HepG2 (cell line): ENCODE measurements around the gene ALDH4A1. TPM values are rescaled to one million over a fixed set of nuclear protein-coding genes. Genes with fewer than 3 reads are reported as not detected.
A peak's percentile ranks its signal among the peaks of the same experiment; 100 is the strongest.

Experiments
- ATAD3A ChIP-seq: sonication (generic); formaldehyde crosslinking; IDR thresholded peaks from 2 replicates; pipeline ENCODE4 v1.4.0; 2020; ENCODE audit warnings: missing genetic modification reagents
- ELF1 ChIP-seq: sonication (generic); formaldehyde crosslinking; IDR thresholded peaks from 2 replicates; pipeline ENCODE4 v1.4.0; 2020; ENCODE audit warnings: missing genetic modification reagents
- SNAI1 ChIP-seq: sonication (generic); formaldehyde crosslinking; IDR thresholded peaks from 2 replicates; pipeline ENCODE4 v1.5.0; 2020; ENCODE audit warnings: mild to moderate bottlenecking, missing genetic modification reagents, borderline replicate concordance
- U2AF1 ChIP-seq: fragments of 200-400 bp; formaldehyde crosslinking; optimal IDR thresholded peaks from 2 replicates; pipeline ENCODE3; 2017; ENCODE audit warnings: mild to moderate bottlenecking, low read depth, low read length
- YEATS2 ChIP-seq: sonication (generic); formaldehyde crosslinking; IDR thresholded peaks from 2 replicates; pipeline ENCODE4 v1.4.0; 2020; ENCODE audit warnings: missing genetic modification reagents, borderline replicate concordance
- ZBTB8A ChIP-seq: sonication (generic); formaldehyde crosslinking; IDR thresholded peaks from 2 replicates; pipeline ENCODE4 v1.4.0; 2020; ENCODE audit warnings: mild to moderate bottlenecking, low read depth, missing genetic modification reagents, borderline replicate concordance
- ZNF451 ChIP-seq: sonication (generic); formaldehyde crosslinking; IDR thresholded peaks from 2 replicates; pipeline ENCODE4 v1.5.0; 2020; ENCODE audit warnings: mild to moderate bottlenecking, missing genetic modification reagents
- ZNF703 ChIP-seq: sonication (generic); formaldehyde crosslinking; IDR thresholded peaks from 2 replicates; pipeline ENCODE4 v1.5.1; 2020; ENCODE audit warnings: missing genetic modification reagents, mild to moderate bottlenecking, moderate library complexity, borderline replicate concordance
- ZNF737 ChIP-seq: sonication (generic); formaldehyde crosslinking; IDR thresholded peaks from 2 replicates; pipeline ENCODE4 v1.5.0; 2020; ENCODE audit warnings: missing genetic modification reagents, mild to moderate bottlenecking, borderline replicate concordance
- polyA plus RNA-seq, 8 experiments: library from polyadenylated mRNA; depleted of rRNA in 3 of 8; stranded (reverse) in 7 of 8; unstranded in 1 of 8; fragments of >200 nt; fragmentation: Illumina TruSeq in 4 of 8; extraction: Trizol in 4 of 8; gene quantifications; 2 replicates each; pipeline versions ENCODE4 v1.2.1 to v1.2.3, GENCODE V29; 2011 to 2016; ENCODE audit warnings: low read depth in 4 of 8, missing spikeins in 1 of 8, mixed read lengths in 1 of 8; ENCODE audit not compliant: insufficient read depth in 1 of 8
- total RNA-seq, 5 experiments: library from RNA; depleted of rRNA; stranded (reverse); fragments of >200 nt; fragmentation: Illumina TruSeq; extraction: Trizol; gene quantifications; 2 replicates each; pipeline ENCODE4 v1.2.3, GENCODE V29; 2016; ENCODE audit warnings: low read depth in 1 of 5
- TF ChIP-seq, protein P1 (sequence below): sonication (generic); formaldehyde crosslinking; IDR thresholded peaks from 2 replicates; pipeline ENCODE4 v1.4.0; 2020; ENCODE audit warnings: mild to moderate bottlenecking, missing genetic modification reagents
- TF ChIP-seq, protein P2 (sequence below): sonication (generic); formaldehyde crosslinking; IDR thresholded peaks from 2 replicates; pipeline ENCODE4 v1.9.0; 2021; ENCODE audit warnings: missing genetic modification reagents, mild to moderate bottlenecking, borderline replicate concordance
- TF ChIP-seq, protein P3 (sequence below): sonication (generic); formaldehyde crosslinking; IDR thresholded peaks from 2 replicates; pipeline ENCODE4 v1.4.0; 2020; ENCODE audit warnings: missing genetic modification reagents, borderline replicate concordance
- TF ChIP-seq, protein P4 (sequence below): sonication (generic); formaldehyde crosslinking; IDR thresholded peaks from 2 replicates; pipeline ENCODE4 v1.4.0; 2020; ENCODE audit warnings: mild to moderate bottlenecking, low read depth, missing genetic modification reagents
- TF ChIP-seq, protein P5 (sequence below): IDR thresholded peaks from 2 replicates; pipeline ENCODE4 v1.6.1; 2016; ENCODE audit warnings: missing genetic modification reagents, missing compliant biosample characterization

Gene ALDH4A1
- total and polyA plus RNA-seq, 2 of the 13 experiments (the other 11 are each of a cell fraction or from before 2014, with no cell fraction given): 76.4 to 240 TPM

DNA sequence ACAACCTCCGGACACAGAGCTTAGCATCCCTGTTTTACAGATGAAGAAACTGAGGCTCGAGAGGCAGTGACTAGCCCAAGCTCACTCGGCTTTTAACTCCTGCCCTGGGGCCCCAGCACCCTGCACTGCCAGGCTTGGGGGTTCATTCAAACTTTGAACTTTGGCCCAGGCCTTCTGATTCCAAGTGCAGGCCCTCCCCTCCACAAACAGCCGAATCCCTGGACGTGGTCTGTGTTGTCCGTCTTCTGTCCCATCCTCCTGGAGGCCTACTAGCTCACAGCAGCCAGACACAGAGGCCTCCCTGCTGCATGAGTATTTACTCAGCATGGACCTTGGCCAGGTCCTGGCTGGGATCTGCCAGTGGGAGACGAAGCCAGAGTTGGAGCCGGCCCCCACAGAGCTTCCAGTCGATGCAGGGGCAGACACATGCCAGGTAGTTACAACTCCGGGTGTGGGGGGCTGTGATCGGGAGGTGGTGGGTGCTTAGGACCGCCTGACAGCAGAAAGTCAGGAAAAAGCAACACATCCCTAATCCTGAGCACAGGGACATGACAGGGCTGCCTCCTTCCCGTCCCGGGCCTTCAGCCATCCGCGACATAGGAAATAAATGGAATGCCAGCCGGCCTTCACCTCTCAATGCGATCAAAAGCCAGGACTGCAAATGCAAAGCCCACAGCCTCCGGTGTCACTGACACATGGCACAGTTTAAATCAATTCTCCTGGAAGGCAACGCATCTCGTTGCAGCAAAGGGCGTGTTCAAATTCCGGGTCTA, 46.7 kb upstream of the ALDH4A1 start (continued):
- TF ChIP-seq, protein P1, sequence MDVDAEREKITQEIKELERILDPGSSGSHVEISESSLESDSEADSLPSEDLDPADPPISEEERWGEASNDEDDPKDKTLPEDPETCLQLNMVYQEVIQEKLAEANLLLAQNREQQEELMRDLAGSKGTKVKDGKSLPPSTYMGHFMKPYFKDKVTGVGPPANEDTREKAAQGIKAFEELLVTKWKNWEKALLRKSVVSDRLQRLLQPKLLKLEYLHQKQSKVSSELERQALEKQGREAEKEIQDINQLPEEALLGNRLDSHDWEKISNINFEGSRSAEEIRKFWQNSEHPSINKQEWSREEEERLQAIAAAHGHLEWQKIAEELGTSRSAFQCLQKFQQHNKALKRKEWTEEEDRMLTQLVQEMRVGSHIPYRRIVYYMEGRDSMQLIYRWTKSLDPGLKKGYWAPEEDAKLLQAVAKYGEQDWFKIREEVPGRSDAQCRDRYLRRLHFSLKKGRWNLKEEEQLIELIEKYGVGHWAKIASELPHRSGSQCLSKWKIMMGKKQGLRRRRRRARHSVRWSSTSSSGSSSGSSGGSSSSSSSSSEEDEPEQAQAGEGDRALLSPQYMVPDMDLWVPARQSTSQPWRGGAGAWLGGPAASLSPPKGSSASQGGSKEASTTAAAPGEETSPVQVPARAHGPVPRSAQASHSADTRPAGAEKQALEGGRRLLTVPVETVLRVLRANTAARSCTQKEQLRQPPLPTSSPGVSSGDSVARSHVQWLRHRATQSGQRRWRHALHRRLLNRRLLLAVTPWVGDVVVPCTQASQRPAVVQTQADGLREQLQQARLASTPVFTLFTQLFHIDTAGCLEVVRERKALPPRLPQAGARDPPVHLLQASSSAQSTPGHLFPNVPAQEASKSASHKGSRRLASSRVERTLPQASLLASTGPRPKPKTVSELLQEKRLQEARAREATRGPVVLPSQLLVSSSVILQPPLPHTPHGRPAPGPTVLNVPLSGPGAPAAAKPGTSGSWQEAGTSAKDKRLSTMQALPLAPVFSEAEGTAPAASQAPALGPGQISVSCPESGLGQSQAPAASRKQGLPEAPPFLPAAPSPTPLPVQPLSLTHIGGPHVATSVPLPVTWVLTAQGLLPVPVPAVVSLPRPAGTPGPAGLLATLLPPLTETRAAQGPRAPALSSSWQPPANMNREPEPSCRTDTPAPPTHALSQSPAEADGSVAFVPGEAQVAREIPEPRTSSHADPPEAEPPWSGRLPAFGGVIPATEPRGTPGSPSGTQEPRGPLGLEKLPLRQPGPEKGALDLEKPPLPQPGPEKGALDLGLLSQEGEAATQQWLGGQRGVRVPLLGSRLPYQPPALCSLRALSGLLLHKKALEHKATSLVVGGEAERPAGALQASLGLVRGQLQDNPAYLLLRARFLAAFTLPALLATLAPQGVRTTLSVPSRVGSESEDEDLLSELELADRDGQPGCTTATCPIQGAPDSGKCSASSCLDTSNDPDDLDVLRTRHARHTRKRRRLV: peak; percentile 71; the same call in 1 of the 2 replicates
- TF ChIP-seq ZNF703 (peak; percentile 97; the same call in 1 of the 2 replicates), ELF1 (CRISPR knock-in tag) (no peak; the same call in 1 of the 2 replicates), ATAD3A (CRISPR knock-in tag) (no peak), U2AF1 (peak; percentile 17), ZBTB8A (CRISPR knock-in tag) (no peak; the same call in 1 of the 2 replicates), YEATS2 (CRISPR knock-in tag) (no peak), SNAI1 (CRISPR knock-in tag) (0 out of 2 replicates have a peak, but pooled peaks have one; percentile 80), ZNF451 (CRISPR knock-in tag) (no peak), ZNF737 (CRISPR knock-in tag) (no peak; the same call in 1 of the 2 replicates)
- TF ChIP-seq, protein P2, sequence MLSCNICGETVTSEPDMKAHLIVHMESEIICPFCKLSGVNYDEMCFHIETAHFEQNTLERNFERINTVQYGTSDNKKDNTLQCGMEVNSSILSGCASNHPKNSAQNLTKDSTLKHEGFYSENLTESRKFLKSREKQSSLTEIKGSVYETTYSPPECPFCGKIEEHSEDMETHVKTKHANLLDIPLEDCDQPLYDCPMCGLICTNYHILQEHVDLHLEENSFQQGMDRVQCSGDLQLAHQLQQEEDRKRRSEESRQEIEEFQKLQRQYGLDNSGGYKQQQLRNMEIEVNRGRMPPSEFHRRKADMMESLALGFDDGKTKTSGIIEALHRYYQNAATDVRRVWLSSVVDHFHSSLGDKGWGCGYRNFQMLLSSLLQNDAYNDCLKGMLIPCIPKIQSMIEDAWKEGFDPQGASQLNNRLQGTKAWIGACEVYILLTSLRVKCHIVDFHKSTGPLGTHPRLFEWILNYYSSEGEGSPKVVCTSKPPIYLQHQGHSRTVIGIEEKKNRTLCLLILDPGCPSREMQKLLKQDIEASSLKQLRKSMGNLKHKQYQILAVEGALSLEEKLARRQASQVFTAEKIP: no peak
- TF ChIP-seq, protein P3, sequence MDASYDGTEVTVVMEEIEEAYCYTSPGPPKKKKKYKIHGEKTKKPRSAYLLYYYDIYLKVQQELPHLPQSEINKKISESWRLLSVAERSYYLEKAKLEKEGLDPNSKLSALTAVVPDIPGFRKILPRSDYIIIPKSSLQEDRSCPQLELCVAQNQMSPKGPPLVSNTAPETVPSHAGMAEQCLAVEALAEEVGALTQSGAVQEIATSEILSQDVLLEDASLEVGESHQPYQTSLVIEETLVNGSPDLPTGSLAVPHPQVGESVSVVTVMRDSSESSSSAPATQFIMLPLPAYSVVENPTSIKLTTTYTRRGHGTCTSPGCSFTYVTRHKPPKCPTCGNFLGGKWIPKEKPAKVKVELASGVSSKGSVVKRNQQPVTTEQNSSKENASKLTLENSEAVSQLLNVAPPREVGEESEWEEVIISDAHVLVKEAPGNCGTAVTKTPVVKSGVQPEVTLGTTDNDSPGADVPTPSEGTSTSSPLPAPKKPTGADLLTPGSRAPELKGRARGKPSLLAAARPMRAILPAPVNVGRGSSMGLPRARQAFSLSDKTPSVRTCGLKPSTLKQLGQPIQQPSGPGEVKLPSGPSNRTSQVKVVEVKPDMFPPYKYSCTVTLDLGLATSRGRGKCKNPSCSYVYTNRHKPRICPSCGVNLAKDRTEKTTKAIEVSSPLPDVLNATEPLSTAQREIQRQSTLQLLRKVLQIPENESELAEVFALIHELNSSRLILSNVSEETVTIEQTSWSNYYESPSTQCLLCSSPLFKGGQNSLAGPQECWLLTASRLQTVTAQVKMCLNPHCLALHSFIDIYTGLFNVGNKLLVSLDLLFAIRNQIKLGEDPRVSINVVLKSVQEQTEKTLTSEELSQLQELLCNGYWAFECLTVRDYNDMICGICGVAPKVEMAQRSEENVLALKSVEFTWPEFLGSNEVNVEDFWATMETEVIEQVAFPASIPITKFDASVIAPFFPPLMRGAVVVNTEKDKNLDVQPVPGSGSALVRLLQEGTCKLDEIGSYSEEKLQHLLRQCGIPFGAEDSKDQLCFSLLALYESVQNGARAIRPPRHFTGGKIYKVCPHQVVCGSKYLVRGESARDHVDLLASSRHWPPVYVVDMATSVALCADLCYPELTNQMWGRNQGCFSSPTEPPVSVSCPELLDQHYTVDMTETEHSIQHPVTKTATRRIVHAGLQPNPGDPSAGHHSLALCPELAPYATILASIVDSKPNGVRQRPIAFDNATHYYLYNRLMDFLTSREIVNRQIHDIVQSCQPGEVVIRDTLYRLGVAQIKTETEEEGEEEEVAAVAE (CRISPR knock-in tag): peak; percentile 46; the same call in 1 of the 2 replicates
- TF ChIP-seq, protein P4, sequence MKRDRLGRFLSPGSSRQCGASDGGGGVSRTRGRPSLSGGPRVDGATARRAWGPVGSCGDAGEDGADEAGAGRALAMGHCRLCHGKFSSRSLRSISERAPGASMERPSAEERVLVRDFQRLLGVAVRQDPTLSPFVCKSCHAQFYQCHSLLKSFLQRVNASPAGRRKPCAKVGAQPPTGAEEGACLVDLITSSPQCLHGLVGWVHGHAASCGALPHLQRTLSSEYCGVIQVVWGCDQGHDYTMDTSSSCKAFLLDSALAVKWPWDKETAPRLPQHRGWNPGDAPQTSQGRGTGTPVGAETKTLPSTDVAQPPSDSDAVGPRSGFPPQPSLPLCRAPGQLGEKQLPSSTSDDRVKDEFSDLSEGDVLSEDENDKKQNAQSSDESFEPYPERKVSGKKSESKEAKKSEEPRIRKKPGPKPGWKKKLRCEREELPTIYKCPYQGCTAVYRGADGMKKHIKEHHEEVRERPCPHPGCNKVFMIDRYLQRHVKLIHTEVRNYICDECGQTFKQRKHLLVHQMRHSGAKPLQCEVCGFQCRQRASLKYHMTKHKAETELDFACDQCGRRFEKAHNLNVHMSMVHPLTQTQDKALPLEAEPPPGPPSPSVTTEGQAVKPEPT (CRISPR knock-in tag): peak; percentile 50
- TF ChIP-seq, protein P5, sequence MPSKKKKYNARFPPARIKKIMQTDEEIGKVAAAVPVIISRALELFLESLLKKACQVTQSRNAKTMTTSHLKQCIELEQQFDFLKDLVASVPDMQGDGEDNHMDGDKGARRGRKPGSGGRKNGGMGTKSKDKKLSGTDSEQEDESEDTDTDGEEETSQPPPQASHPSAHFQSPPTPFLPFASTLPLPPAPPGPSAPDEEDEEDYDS: peak; percentile 81
